ENCODE measurements around the gene BCAR3.
"Not testable (repeated sequence)": the region's sequence is repeated elsewhere in the genome, so short reads cannot be mapped to it uniquely, and the experiment has no call there.

BCAR3 gene

GRCh38 chr1:93666613-93667384, 14.8 kb downstream of the BCAR3 start:
- DNase-seq, result no peak

GRCh38 chr1:93665015-93665414, 16.6 kb downstream of the BCAR3 start:
- DNase-seq, result no peak

- no peak for DNase-seq
Observed at GRCh38 chr1:93663208-93663614, 18.4 kb downstream of the BCAR3 start.

GRCh38 chr1:93662481-93663207, 19.0 kb downstream of the BCAR3 start:
- DNase-seq, result no peak

GRCh38 chr1:93661829-93662474, 19.7 kb downstream of the BCAR3 start:
- DNase-seq, result no peak

- DNase-seq, result not testable (repeated sequence)
Observed at GRCh38 chr1:93661341-93661740, 20.3 kb downstream of the BCAR3 start.

- DNase-seq, result no peak
Observed at GRCh38 chr1:93659822-93660503, 21.7 kb downstream of the BCAR3 start.

- DNase-seq, result no peak
Observed at GRCh38 chr1:93658188-93658587, 23.4 kb downstream of the BCAR3 start.

GRCh38 chr1:93656491-93656890, 25.1 kb downstream of the BCAR3 start:
- no peak for DNase-seq

- DNase-seq, result no peak
Observed at GRCh38 chr1:93653656-93654055, 28.0 kb downstream of the BCAR3 start.

GRCh38 chr1:93652323-93652949, 29.2 kb downstream of the BCAR3 start:
- no peak for DNase-seq

GRCh38 chr1:93651695-93652094, 29.9 kb downstream of the BCAR3 start:
- DNase-seq, result no peak

- not testable (repeated sequence) for DNase-seq
Observed at GRCh38 chr1:93650159-93650558, 31.5 kb downstream of the BCAR3 start.

GRCh38 chr1:93649231-93649630, 32.4 kb downstream of the BCAR3 start:
- no peak for DNase-seq

- no peak for DNase-seq
Observed at GRCh38 chr1:93648656-93649055, 33.0 kb downstream of the BCAR3 start.

- DNase-seq, result no peak
Observed at GRCh38 chr1:93641527-93641926, 40.1 kb downstream of the BCAR3 start.

GRCh38 chr1:93640656-93641440, 40.8 kb downstream of the BCAR3 start:
- DNase-seq, result no peak

- no peak for DNase-seq
Observed at GRCh38 chr1:93638981-93639380, 42.7 kb downstream of the BCAR3 start.

- no peak for DNase-seq
Observed at GRCh38 chr1:93638307-93638847, 43.3 kb downstream of the BCAR3 start.

- no peak for DNase-seq
Observed at GRCh38 chr1:93636712-93637111, 44.9 kb downstream of the BCAR3 start.
